22Rv1 (cell line): Measurements from ENCODE around the gene PEDS1.

Experiments used
- CTCF ChIP-seq: fragments of 450-650 bp; IDR thresholded peaks from 2 replicates; pipeline ENCODE4 v1.5.1; 2017; ENCODE audit warnings: mild to moderate bottlenecking
- ZFX ChIP-seq: fragments of 450-650 bp; IDR thresholded peaks from 2 replicates; pipeline ENCODE4 v1.6.1; 2017; ENCODE audit warnings: antibody characterized with exemption, borderline replicate concordance

- TF ChIP-seq CTCF (no peak), ZFX (no peak)
Observed at GRCh38 chr20:50145566-50145965, 8.0 kb downstream of the PEDS1 start.
